HUDEP-2 (cell line): ENCODE results near the gene ANGPT4.
"Not testable (repeated sequence)": the region's sequence is repeated elsewhere in the genome, so short reads cannot be mapped to it uniquely, and the experiment has no call there.

Source experiments
- DNase-seq, 76 experiments: peaks; one replicate each; lab custom pipeline; 2025; ENCODE audit not compliant: unreplicated experiment in 76 of 76; lab: John Stamatoyannopoulos, UW

The ANGPT4 gene

DNA sequence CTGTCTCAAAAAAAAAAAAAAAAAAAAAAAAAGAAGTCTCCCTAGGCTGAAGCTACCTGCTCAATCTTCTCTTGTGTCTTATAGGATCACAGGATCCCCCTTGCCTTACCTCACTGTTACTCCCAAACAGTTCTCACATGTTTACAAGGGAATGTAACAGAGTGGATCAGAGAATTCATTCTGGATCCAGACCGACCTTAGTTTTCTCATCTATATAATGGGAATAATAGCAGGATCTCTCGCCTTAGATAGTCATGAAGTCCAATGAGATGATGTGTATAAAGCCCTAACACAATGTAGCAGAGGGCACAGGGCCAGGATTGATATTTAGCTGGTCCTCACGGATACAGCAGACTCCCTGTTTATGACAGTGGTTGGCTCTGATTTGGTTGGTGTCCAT is 84.9 kb downstream of the ANGPT4 start:
- no peak for DNase-seq

- DNase-seq, result peak in 1 of 76 experiments; percentile 39
These were observed 86.1 kb downstream of the ANGPT4 start for GRCh38 chr20:830011-830521.

- peak in 1 of 76 experiments; percentile 63 for DNase-seq
These were observed 86.6 kb downstream of the ANGPT4 start for GRCh38 chr20:829551-829950.

GRCh38 chr20:828987-829386 is 87.1 kb downstream of the ANGPT4 start:
- peak in 73 of 76 experiments; percentile 67 to 98 (median 90) for DNase-seq

- DNase-seq, result not testable (repeated sequence)
These were observed 88.2 kb downstream of the ANGPT4 start for GRCh38 chr20:827981-828380.

GRCh38 chr20:826695-827323 is 89.3 kb downstream of the ANGPT4 start:
- DNase-seq, result no peak

- peak in 2 of 76 experiments; percentile 19 to 22 for DNase-seq
These were observed 90.3 kb downstream of the ANGPT4 start for GRCh38 chr20:825710-826421.

DNA sequence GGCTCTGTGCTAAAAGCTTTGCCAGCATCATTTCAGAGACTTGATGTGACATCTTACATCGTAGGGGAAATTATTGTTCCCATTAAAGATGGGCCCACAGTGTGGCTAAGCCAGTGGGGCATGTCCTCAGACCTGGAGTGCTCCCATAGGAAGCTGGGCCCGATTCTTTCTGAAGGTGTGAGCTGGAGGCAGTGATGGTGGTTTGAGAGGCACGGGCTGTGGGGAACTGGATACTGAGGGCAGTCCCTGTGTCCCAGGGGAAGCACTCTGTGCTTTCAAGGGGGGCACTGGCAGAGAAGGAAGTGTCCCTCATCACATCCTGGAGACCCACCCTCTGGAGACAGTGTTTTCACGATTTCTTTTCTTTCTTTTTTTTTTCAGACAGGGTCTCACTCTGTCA is 91.2 kb downstream of the ANGPT4 start:
- DNase-seq, result no peak

GRCh38 chr20:824490-824889 is 91.6 kb downstream of the ANGPT4 start:
- DNase-seq, result no peak

DNA sequence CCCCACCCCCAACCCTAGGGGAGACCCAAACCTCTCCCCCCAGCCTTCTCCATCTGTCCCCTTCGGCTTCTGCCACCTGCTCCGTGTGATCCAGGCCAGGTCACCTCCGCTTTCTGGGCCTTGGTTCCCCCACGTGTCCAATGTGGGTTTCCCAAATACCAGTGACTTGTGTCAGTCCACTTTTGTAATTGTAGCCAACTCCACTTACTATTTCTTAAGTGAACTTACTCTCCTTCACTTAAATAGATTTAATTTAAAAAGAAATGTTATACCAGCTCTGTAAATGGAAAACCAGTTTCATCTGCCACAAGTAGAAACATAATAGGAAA is 92.6 kb downstream of the ANGPT4 start:
- no peak for DNase-seq

DNA sequence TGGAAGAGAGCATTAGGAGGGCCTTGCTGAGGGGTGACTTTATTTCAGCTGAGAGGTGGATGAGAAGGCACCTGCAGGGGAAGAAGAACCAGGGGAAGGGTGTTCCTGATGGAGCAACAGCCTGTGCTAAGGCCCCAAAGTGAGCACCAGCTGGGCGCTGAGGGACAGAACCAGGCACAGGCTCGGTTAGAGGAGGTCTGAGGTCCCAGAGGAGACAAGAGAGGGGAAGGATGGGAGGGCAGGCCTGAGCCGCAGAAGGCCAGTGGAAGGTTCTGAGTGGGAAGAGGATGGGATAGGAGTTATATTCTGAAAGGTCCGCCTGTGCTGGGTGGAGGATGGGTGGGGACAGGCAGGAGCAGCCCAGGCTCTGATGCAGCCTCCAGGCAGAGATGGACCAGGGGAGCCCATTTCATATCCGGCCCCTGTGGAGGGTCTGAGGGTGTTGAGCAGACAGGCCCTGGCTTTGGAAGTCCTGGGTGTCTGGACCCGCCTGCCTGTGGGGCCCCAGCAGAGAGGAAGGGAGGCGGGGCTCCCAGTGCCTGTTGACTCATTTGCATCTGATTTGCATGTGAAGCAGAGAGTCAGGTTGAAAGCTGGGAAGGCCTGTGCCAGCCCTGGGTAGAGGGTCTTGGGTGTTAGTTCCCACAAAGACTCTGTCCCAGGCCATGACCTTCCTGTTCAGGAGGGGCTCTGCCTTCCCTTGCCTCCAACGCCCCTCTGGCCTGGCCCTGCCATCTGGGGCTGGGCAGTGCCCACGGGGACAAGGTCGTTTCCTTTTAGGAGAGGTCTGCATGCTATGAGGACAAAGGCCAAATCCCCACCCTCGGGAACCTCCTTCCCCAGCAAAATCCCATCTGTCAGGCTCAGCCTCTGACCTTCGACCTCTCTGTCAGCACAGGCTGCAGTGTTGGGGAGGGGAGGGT is 93.2 kb downstream of the ANGPT4 start:
- DNase-seq, result no peak

DNA sequence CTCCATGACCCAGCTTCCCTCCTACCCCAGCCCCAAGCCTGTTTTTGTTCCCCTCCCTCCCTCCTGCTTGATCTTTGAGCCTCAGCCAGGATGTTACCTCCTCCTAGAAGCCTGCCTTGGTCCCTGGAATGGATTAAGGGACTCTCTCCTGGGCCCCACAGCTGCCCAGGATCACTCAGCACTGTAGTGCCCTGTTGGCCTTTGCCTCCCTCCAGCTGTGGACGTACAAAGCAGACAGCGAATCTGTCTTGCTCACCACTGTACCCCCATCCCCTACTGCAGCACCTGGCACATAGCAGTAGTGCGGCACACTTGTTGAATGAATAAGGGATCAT is 94.4 kb downstream of the ANGPT4 start:
- DNase-seq, result no peak

GRCh38 chr20:821046-821730 is 94.9 kb downstream of the ANGPT4 start:
- no peak for DNase-seq

DNA sequence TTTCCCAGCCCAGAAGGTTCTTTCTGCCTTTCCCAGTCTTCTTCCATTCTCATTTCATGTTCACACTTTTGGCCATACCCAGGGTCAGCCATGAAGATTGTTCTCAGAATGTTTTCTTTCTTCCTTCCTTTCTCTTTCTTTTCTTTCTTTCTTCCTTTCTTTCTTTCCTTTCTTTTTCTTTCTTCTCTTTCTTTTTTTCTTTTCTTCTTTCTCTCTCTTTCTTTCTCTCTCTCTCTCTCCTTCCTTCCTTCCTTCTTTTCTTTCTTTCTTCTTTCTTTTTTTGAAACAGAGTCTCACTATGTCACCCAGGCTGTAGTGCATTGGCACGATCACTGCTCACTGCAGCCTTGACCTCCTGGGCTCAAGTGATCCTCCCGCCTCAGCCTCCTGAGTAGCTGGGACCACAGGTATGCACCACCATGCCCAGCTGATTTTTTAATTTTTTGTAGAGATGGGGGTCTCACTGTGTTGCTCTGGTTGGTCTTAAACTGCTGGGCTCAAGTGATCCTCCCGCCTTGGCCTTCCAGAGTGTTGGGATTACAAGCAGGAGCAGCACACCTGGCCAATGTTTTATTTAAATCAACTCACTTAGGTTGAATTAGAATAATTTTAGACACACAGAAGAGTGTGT is 95.7 kb downstream of the ANGPT4 start:
- DNase-seq, result no peak
